GM23338 (cell line): ENCODE data around the gene CCDC12. TPM values are rescaled to one million over a fixed set of nuclear protein-coding genes. Genes with fewer than 3 reads are reported as not detected.

Experiments
- ATAC-seq: fragments of 200-7000 bp; cut with Tn5 transposase; 3 replicates; pipeline ENCODE4 v1.9.1; 2020
- DNase-seq: peaks from one replicate; pipeline ENCODE4 v3.0.0-alpha.2; 2015; ENCODE audit warnings: low spot score
- H2AFZ ChIP-seq: fragments of 200-600 bp; sonication (generic); 2 replicates; pipeline ENCODE4 v1.8.0; 2016; ENCODE audit warnings: antibody characterized with exemption, mild to moderate bottlenecking, moderate library complexity
- H3F3A ChIP-seq: fragments of 200-600 bp; sonication (generic); replicated peaks from 2 replicates; pipeline ENCODE4 v1.8.0; 2017; ENCODE audit warnings: antibody characterized with exemption, mixed run types, low read depth
- H3K27ac ChIP-seq: fragments of 200-600 bp; sonication (generic); 2 replicates; pipeline ENCODE4 v1.6.1; 2016; ENCODE audit warnings: low read depth
- H3K27me3 ChIP-seq: fragments of 200-600 bp; sonication (generic); 2 replicates; pipeline ENCODE4 v1.8.0; 2016; ENCODE audit warnings: mild to moderate bottlenecking, mixed run types, moderate library complexity; ENCODE audit not compliant: insufficient read depth
- H3K36me3 ChIP-seq: fragments of 200-600 bp; sonication (generic); 2 replicates; pipeline ENCODE4 v1.8.0; 2016; ENCODE audit warnings: mild to moderate bottlenecking; ENCODE audit not compliant: insufficient read depth
- H3K4me1 ChIP-seq: fragments of 200-600 bp; sonication (generic); 2 replicates; pipeline ENCODE4 v1.8.0; 2016; ENCODE audit warnings: mild to moderate bottlenecking, moderate library complexity; ENCODE audit not compliant: insufficient read depth
- H3K4me2 ChIP-seq: fragments of 200-600 bp; sonication (generic); 2 replicates; pipeline ENCODE4 v1.7.1; 2017; ENCODE audit warnings: mixed run types
- H3K4me3 ChIP-seq: fragments of 200-600 bp; sonication (generic); 2 replicates; pipeline ENCODE4 v1.6.1; 2016; ENCODE audit warnings: mixed run types
- H3K79me2 ChIP-seq: fragments of 200-600 bp; sonication (generic); replicated peaks from 2 replicates; pipeline ENCODE4 v1.8.0; 2017; ENCODE audit warnings: mild to moderate bottlenecking; ENCODE audit not compliant: insufficient read depth
- H3K9me2 ChIP-seq: fragments of 200-600 bp; sonication (generic); 2 replicates; pipeline ENCODE4 v1.8.0; 2017; ENCODE audit not compliant: insufficient read depth
- H4K20me1 ChIP-seq: fragments of 200-600 bp; sonication (generic); replicated peaks from 2 replicates; pipeline ENCODE4 v1.8.0; 2017; ENCODE audit warnings: mild to moderate bottlenecking; ENCODE audit not compliant: insufficient read depth
- H3K27ac Mint-ChIP-seq: 2 replicates; pipeline ENCODE4 v1.8.0; 2020; ENCODE audit warnings: inconsistent platforms, mild to moderate bottlenecking, moderate library complexity, mixed read lengths
- H3K27me3 Mint-ChIP-seq: 3 replicates; pipeline ENCODE4 v1.8.0; 2022; ENCODE audit warnings: low read depth, mild to moderate bottlenecking, moderate library complexity, mixed read lengths, inconsistent platforms; ENCODE audit not compliant: insufficient read depth, poor library complexity
- H3K36me3 Mint-ChIP-seq: 3 replicates; pipeline ENCODE4 v1.8.0; 2021; ENCODE audit warnings: low read depth, mild to moderate bottlenecking, inconsistent platforms, moderate library complexity, mixed read lengths
- H3K4me1 Mint-ChIP-seq: 3 replicates; pipeline ENCODE4 v1.8.0; 2020; ENCODE audit warnings: mild to moderate bottlenecking, inconsistent platforms, mixed read lengths
- H3K4me3 Mint-ChIP-seq: 3 replicates; pipeline ENCODE4 v1.8.0; 2021; ENCODE audit warnings: moderate library complexity, mild to moderate bottlenecking, inconsistent platforms, mixed read lengths
- H3K9me3 Mint-ChIP-seq: 3 replicates; pipeline ENCODE4 v1.8.0; 2020; ENCODE audit warnings: moderate library complexity, mild to moderate bottlenecking, inconsistent platforms, mixed read lengths
- CREB1 ChIP-seq: fragments of 250-450 bp; sonication (Bioruptor Pico); IDR thresholded peaks from 2 replicates; pipeline ENCODE4 v1.5.0; 2020; ENCODE audit warnings: low read depth, mild to moderate bottlenecking, moderate library complexity
- EZH2 ChIP-seq: fragments of 200-600 bp; sonication (generic); IDR thresholded peaks from one replicate; pipeline ENCODE4 v1.8.0; 2017; ENCODE audit warnings: antibody characterized with exemption, mild to moderate bottlenecking, low read depth; ENCODE audit not compliant: unreplicated experiment
- EZH2phosphoT487 ChIP-seq: fragments of 200-600 bp; sonication (generic); IDR thresholded peaks from one replicate; pipeline ENCODE4 v1.8.1; 2018; ENCODE audit warnings: antibody characterized with exemption; ENCODE audit not compliant: unreplicated experiment
- JUNB ChIP-seq: IDR thresholded peaks from one replicate; pipeline ENCODE4 v1.6.1; 2016; ENCODE audit warnings: antibody characterized with exemption; ENCODE audit not compliant: unreplicated experiment
- NANOG ChIP-seq: IDR thresholded peaks from 2 replicates; pipeline ENCODE4 v1.6.1; 2016; ENCODE audit warnings: antibody characterized with exemption, borderline replicate concordance
- POLR2AphosphoS5 ChIP-seq: IDR thresholded peaks from 2 replicates; pipeline ENCODE4 v1.6.1; 2016; ENCODE audit warnings: antibody characterized with exemption, low read depth
- STAT1 ChIP-seq: IDR thresholded peaks from one replicate; pipeline ENCODE4 v1.6.1; 2016; ENCODE audit warnings: antibody characterized with exemption; ENCODE audit not compliant: unreplicated experiment
- ZNF114 ChIP-seq: fragments of 250-450 bp; sonication (Bioruptor Pico); IDR thresholded peaks from 2 replicates; pipeline ENCODE4 v1.5.0; 2020; ENCODE audit warnings: mild to moderate bottlenecking, moderate library complexity
- ZNF331 ChIP-seq: fragments of 250-450 bp; sonication (Bioruptor Pico); IDR thresholded peaks from 2 replicates; pipeline ENCODE4 v1.5.0; 2020; ENCODE audit warnings: low read depth, mild to moderate bottlenecking, moderate library complexity
- polyA plus RNA-seq: library from polyadenylated mRNA; unstranded; fragments of >200 nt; fragmentation: Nextera tagmentation; extraction: Ambion mirVana; gene quantifications from 2 replicates; pipeline ENCODE4 v1.2.1, GENCODE V29; 2016
- total RNA-seq: library from RNA; depleted of rRNA; stranded (reverse); fragments of >200 nt; shearing (Covaris generic); gene quantifications from 2 replicates; pipeline ENCODE4 v1.2.3, GENCODE V29; 2014
- TF ChIP-seq, protein P1 (sequence below), 2 experiments: fragments of 200-600 bp in 1 of 2; sonication (generic) in 1 of 2; conservative IDR thresholded peaks; 2 replicates each; pipeline versions ENCODE4 v1.5.1 to v1.6.1; 2016 to 2017; ENCODE audit warnings: antibody characterized with exemption in 2 of 2, low read depth in 2 of 2, mild to moderate bottlenecking in 2 of 2, moderate library complexity in 1 of 2
- TF ChIP-seq, protein P2 (sequence below): fragments of 250-450 bp; sonication (Bioruptor Pico); IDR thresholded peaks from 2 replicates; pipeline ENCODE4 v1.5.0; 2020; ENCODE audit warnings: mild to moderate bottlenecking, moderate library complexity

Gene CCDC12
- total and polyA plus RNA-seq, 2 experiments from 2014 or later: 42.9 to 133 TPM

DNA sequence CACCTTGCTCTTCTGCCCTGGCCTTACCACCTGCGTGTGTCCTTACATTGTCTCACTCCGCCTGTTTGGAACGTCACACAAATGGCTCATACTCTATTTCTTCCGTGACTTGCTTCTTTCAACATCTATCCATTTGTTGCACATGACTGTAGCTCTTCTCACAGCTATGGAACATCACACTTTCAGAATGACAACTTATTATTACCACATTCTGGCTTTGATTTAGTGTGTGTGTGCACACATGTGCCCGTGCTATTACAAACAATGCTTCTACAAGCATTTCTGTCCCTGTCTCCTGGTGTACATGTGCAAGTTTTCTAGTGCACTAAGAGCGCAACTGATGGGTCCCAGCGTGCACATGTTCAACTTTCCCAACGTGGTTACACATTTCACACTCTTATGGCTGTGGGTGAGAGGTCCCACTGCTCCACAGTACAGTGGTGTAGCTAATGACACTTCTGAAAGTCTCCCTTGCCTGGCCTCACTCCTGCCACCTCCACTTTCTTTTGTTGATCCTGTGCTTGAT lies 61.2 kb downstream of the CCDC12 start:
- Histone ChIP-seq H3K4me3 (no peak overlapping the region), H4K20me1 (no peaks in the 10 kb centered on the region; the same call in 1 of the 2 replicates), H3K27ac (no peak overlapping the region), H3K9me2 (no peaks in the 10 kb centered on the region; the same call in 1 of the 2 replicates), H3F3A (0 out of 2 replicates have a peak, but pooled peaks cover 6% of the 10 kb centered on the region), H2AFZ (no peak overlapping the region), H3K79me2 (no peaks in the 10 kb centered on the region), H3K36me3 (peaks cover 24% of the 10 kb centered on the region), H3K4me2 (no peak overlapping the region), H3K4me1 (no peaks in the 10 kb centered on the region), H3K27me3 (no peaks in the 10 kb centered on the region)
- ATAC-seq (no peak), DNase-seq (no peak)
- Mint-ChIP-seq H3K4me3 (no peak overlapping the region), H3K36me3 (peaks cover 39% of the 10 kb centered on the region), H3K27me3 (peaks cover 2% of the 10 kb centered on the region), H3K27ac (no peak overlapping the region), H3K4me1 (no peaks in the 10 kb centered on the region), H3K9me3 (peaks cover 15% of the 10 kb centered on the region; the same call in 2 of the 3 replicates)
- TF ChIP-seq, protein P1, sequence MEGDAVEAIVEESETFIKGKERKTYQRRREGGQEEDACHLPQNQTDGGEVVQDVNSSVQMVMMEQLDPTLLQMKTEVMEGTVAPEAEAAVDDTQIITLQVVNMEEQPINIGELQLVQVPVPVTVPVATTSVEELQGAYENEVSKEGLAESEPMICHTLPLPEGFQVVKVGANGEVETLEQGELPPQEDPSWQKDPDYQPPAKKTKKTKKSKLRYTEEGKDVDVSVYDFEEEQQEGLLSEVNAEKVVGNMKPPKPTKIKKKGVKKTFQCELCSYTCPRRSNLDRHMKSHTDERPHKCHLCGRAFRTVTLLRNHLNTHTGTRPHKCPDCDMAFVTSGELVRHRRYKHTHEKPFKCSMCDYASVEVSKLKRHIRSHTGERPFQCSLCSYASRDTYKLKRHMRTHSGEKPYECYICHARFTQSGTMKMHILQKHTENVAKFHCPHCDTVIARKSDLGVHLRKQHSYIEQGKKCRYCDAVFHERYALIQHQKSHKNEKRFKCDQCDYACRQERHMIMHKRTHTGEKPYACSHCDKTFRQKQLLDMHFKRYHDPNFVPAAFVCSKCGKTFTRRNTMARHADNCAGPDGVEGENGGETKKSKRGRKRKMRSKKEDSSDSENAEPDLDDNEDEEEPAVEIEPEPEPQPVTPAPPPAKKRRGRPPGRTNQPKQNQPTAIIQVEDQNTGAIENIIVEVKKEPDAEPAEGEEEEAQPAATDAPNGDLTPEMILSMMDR (conservative IDR thresholded peaks at IDR 0.05; ENCODE audit: low read depth in 2 of 2): no peak

DNA sequence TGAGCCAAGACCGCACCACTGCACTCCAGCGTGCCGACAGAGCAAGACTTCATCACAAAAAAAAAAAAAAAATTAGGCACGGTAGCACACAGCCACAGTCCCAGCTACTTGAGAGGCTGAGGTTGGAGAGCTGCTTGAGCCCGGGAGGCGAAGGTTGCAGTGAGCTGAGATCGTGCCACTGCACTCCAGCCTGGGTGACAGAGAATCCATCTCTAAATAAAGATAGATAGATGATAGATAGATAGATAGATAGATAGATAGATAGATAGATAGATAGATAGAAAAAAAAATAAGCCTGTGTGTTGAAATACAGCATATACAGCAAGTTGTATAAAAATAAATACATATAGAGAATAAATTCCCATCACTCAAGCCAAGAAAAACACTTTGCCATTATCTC lies 61.7 kb downstream of the CCDC12 start:
- no peak overlapping the region for H3K4me3 ChIP-seq
- TF ChIP-seq ZNF331 (CRISPR knock-in tag): no peak
- TF ChIP-seq, protein P1 (conservative IDR thresholded peaks at IDR 0.05; ENCODE audit: low read depth in 2 of 2): no peak
- no peak for TF ChIP-seq EZH2phosphoT487
- no peak for TF ChIP-seq STAT1
- TF ChIP-seq, protein P2, sequence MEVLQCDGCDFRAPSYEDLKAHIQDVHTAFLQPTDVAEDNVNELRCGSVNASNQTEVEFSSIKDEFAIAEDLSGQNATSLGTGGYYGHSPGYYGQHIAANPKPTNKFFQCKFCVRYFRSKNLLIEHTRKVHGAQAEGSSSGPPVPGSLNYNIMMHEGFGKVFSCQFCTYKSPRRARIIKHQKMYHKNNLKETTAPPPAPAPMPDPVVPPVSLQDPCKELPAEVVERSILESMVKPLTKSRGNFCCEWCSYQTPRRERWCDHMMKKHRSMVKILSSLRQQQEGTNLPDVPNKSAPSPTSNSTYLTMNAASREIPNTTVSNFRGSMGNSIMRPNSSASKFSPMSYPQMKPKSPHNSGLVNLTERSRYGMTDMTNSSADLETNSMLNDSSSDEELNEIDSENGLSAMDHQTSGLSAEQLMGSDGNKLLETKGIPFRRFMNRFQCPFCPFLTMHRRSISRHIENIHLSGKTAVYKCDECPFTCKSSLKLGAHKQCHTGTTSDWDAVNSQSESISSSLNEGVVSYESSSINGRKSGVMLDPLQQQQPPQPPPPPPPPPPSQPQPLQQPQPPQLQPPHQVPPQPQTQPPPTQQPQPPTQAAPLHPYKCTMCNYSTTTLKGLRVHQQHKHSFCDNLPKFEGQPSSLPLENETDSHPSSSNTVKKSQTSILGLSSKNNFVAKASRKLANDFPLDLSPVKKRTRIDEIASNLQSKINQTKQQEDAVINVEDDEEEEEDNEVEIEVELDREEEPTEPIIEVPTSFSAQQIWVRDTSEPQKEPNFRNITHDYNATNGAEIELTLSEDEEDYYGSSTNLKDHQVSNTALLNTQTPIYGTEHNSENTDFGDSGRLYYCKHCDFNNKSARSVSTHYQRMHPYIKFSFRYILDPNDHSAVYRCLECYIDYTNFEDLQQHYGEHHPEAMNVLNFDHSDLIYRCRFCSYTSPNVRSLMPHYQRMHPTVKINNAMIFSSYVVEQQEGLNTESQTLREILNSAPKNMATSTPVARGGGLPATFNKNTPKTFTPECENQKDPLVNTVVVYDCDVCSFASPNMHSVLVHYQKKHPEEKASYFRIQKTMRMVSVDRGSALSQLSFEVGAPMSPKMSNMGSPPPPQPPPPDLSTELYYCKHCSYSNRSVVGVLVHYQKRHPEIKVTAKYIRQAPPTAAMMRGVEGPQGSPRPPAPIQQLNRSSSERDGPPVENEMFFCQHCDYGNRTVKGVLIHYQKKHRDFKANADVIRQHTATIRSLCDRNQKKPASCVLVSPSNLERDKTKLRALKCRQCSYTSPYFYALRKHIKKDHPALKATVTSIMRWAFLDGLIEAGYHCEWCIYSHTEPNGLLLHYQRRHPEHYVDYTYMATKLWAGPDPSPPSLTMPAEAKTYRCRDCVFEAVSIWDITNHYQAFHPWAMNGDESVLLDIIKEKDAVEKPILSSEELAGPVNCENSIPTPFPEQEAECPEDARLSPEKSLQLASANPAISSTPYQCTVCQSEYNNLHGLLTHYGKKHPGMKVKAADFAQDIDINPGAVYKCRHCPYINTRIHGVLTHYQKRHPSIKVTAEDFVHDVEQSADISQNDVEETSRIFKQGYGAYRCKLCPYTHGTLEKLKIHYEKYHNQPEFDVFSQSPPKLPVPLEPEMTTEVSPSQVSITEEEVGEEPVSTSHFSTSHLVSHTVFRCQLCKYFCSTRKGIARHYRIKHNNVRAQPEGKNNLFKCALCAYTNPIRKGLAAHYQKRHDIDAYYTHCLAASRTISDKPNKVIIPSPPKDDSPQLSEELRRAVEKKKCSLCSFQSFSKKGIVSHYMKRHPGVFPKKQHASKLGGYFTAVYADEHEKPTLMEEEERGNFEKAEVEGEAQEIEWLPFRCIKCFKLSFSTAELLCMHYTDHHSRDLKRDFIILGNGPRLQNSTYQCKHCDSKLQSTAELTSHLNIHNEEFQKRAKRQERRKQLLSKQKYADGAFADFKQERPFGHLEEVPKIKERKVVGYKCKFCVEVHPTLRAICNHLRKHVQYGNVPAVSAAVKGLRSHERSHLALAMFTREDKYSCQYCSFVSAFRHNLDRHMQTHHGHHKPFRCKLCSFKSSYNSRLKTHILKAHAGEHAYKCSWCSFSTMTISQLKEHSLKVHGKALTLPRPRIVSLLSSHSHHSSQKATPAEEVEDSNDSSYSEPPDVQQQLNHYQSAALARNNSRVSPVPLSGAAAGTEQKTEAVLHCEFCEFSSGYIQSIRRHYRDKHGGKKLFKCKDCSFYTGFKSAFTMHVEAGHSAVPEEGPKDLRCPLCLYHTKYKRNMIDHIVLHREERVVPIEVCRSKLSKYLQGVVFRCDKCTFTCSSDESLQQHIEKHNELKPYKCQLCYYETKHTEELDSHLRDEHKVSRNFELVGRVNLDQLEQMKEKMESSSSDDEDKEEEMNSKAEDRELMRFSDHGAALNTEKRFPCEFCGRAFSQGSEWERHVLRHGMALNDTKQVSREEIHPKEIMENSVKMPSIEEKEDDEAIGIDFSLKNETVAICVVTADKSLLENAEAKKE: no peak
- no peak for TF ChIP-seq CREB1 (CRISPR knock-in tag)
- TF ChIP-seq POLR2AphosphoS5: no peak
- no peak for TF ChIP-seq ZNF114 (CRISPR knock-in tag)
- no peak for TF ChIP-seq NANOG
- no peak for TF ChIP-seq EZH2
- TF ChIP-seq JUNB: no peak

More for the DNA sequence above, 61.7 kb downstream of the CCDC12 start:
- Histone ChIP-seq H3K4me2 (no peak overlapping the region), H3K79me2 (no peaks in the 10 kb centered on the region), H2AFZ (no peak overlapping the region), H4K20me1 (no peaks in the 10 kb centered on the region; the same call in 1 of the 2 replicates), H3F3A (0 out of 2 replicates have a peak, but pooled peaks cover 6% of the 10 kb centered on the region), H3K9me2 (no peaks in the 10 kb centered on the region; the same call in 1 of the 2 replicates), H3K27me3 (no peaks in the 10 kb centered on the region), H3K27ac (no peak overlapping the region), H3K4me1 (no peaks in the 10 kb centered on the region), H3K36me3 (peaks cover 19% of the 10 kb centered on the region)
- DNase-seq (no peak), ATAC-seq (no peak)
- Mint-ChIP-seq H3K4me1 (no peaks in the 10 kb centered on the region), H3K27me3 (peaks cover 2% of the 10 kb centered on the region), H3K4me3 (no peak overlapping the region), H3K27ac (no peak overlapping the region), H3K9me3 (peaks cover 15% of the 10 kb centered on the region; the same call in 2 of the 3 replicates), H3K36me3 (peaks cover 33% of the 10 kb centered on the region)
